Suprapubic skin (tissue), 4 donors: ENCODE measurements around the gene NFU1.

Source experiments
- CTCF ChIP-seq, 2 donors: fragments of 200-600 bp in 1 of 2; fragments of 450-650 bp in 1 of 2; sonication (generic) in 1 of 2; IDR thresholded peaks; one replicate each; pipeline ENCODE4 v1.5.1; 2016 to 2019; ENCODE audit warnings: antibody characterized with exemption in 2 of 2, mild to moderate bottlenecking in 1 of 2, moderate library complexity in 1 of 2
- EP300 ChIP-seq: sonication (generic); formaldehyde crosslinking; IDR thresholded peaks from one replicate; pipeline ENCODE4 v1.6.1; 2017; ENCODE audit warnings: antibody characterized with exemption
- POLR2A ChIP-seq, 2 donors: fragments of 450-650 bp; IDR thresholded peaks; one replicate each; pipeline ENCODE4 v1.6.1; 2017; ENCODE audit warnings: antibody characterized with exemption in 2 of 2, mild to moderate bottlenecking in 2 of 2, moderate library complexity in 2 of 2
- POLR2AphosphoS5 ChIP-seq, 3 donors: sonication (generic); formaldehyde crosslinking; IDR thresholded peaks; one replicate each; pipeline ENCODE4 v1.6.1; 2017; ENCODE audit warnings: antibody characterized with exemption in 3 of 3

GRCh38 chr2:69429491-69430183, 7.6 kb downstream of the NFU1 start:
- TF ChIP-seq CTCF (IDR thresholded peaks at IDR 0.05), result no peak
- no peak for TF ChIP-seq EP300
- TF ChIP-seq POLR2A (IDR thresholded peaks at IDR 0.05), result no peak
- no peak for TF ChIP-seq POLR2AphosphoS5 (IDR thresholded peaks at IDR 0.05)
